ENCODE results near the gene SOX6. TPM values are rescaled to one million over a fixed set of nuclear protein-coding genes. Genes with fewer than 3 reads are reported as not detected.
"Not testable (repeated sequence)": the region's sequence is repeated elsewhere in the genome, so short reads cannot be mapped to it uniquely, and the experiment has no call there.

The SOX6 gene
- polyA plus RNA-seq, 1 donor = 44.1 TPM

DNA sequence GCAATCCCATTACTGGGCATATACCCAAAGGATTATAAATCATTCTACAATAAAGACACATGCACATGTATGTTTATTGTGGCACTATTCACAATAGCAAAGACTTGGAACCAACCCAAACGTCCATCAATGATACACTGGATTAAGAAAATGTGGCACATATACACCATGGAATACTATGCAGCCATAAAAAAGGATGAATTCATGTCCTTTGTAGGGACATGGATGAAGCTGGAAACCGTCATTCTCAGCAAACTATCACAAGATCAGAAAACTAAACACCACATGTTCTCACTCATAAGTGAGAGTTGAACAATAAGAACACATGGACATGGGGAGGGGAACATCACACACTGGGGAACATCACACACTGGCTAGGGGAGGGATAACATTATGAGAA lies 34.5 kb upstream of the SOX6 start:
- H3K4me3 ChIP-seq (ENCODE audit: low read length); H3K36me3 ChIP-seq (ENCODE audit: control insufficient read depth, insufficient read depth, low read length); DNase-seq; H3K9me3 ChIP-seq (ENCODE audit: control insufficient read depth, low read depth, low read length); H3K27me3 ChIP-seq (ENCODE audit: control insufficient read depth, insufficient read depth, low read length); H3K27ac ChIP-seq (ENCODE audit: low read length): not testable (repeated sequence)
- WGBS (ENCODE audit: insufficient coverage, low lambda C conversion rate) = no CpG with 5 or more reads among the region's 2 CpGs
- peaks cover 15% of the 10 kb centered on the region for H3K4me1 ChIP-seq (ENCODE audit: control insufficient read depth, insufficient read depth, low read length)

- Histone ChIP-seq H3K27ac (ENCODE audit: low read length) (no peak overlapping the region), H3K4me1 (ENCODE audit: control insufficient read depth, insufficient read depth, low read length) (no peaks in the 10 kb centered on the region), H3K36me3 (ENCODE audit: control insufficient read depth, insufficient read depth, low read length) (peaks cover 2% of the 10 kb centered on the region), H3K27me3 (ENCODE audit: control insufficient read depth, insufficient read depth, low read length) (no peaks in the 10 kb centered on the region), H3K9me3 (ENCODE audit: control insufficient read depth, low read depth, low read length) (no peaks in the 10 kb centered on the region), H3K4me3 (ENCODE audit: low read length) (no peak overlapping the region)
- DNase-seq = no peak
Measured at GRCh38 chr11:16385099-16385498, 28.8 kb upstream of the SOX6 start.

DNA sequence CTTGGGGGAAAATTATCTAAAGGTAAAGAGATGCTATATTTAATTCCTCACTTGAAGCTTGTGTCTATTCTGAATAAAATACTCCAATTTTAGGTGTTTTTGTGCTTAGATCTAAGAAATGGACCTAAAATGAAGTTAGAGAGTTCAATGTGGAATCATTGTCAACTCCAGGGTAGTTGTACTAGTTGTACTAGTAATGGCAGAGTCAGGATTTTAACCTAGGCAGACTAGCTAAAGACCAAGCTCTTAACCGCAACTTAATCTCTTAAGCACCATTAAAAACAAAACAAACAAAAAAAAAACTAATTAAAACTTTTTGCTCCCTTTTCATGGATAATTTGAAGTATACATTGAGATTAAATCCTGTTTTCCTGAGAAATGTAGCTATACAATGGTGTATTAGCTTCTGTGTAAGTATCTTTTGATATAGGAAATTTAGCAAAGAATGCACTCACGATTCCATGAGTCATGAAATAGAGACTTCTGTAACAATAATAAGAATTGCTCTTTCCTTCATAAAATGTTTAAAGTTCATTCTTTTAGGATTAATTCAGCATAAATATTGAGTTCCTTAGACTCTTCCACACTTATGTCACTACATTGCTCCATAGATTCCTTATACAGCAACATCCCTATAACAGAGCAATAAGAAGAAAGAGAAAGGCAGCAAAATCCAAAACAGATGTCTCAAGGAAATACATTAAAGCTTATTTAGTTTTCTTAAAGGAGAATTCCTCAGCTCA lies 26.5 kb upstream of the SOX6 start:
- no CpG with 5 or more reads among the region's 2 CpGs for WGBS (ENCODE audit: insufficient coverage, low lambda C conversion rate)
- no peak for DNase-seq
- H3K4me3 ChIP-seq (ENCODE audit: low read length) = no peak overlapping the region
- H3K27me3 ChIP-seq (ENCODE audit: control insufficient read depth, insufficient read depth, low read length) = no peaks in the 10 kb centered on the region
- H3K27ac ChIP-seq (ENCODE audit: low read length) = no peak overlapping the region
- H3K36me3 ChIP-seq (ENCODE audit: control insufficient read depth, insufficient read depth, low read length) = no peaks in the 10 kb centered on the region
- no peaks in the 10 kb centered on the region for H3K9me3 ChIP-seq (ENCODE audit: control insufficient read depth, low read depth, low read length)
- no peaks in the 10 kb centered on the region for H3K4me1 ChIP-seq (ENCODE audit: control insufficient read depth, insufficient read depth, low read length)

DNA sequence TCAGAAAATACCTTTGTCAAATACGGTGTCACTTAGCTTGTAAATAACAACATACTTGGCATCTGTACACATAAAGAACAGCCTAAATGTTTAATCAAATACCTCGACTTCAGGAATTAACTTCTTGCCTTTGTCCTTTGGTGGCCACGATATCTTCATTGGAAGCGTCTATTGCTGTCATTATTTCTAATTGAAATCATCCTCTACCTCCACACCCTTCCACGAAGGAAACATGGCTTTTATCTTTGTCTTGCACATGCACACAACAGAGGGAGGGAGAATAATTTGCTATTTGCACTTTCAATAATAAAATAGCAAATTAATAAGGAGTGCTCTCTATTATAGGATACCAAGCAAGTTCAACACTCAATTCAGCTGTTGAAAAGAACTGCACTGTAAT lies 25.8 kb upstream of the SOX6 start:
- Histone ChIP-seq H3K4me3 (ENCODE audit: low read length) (no peak overlapping the region), H3K9me3 (ENCODE audit: control insufficient read depth, low read depth, low read length) (no peaks in the 10 kb centered on the region), H3K36me3 (ENCODE audit: control insufficient read depth, insufficient read depth, low read length) (no peaks in the 10 kb centered on the region), H3K4me1 (ENCODE audit: control insufficient read depth, insufficient read depth, low read length) (no peaks in the 10 kb centered on the region), H3K27me3 (ENCODE audit: control insufficient read depth, insufficient read depth, low read length) (no peaks in the 10 kb centered on the region), H3K27ac (ENCODE audit: low read length) (no peak overlapping the region)
- DNase-seq = no peak
- 100% methylated on average over 1 of the region's 5 CpGs for WGBS (ENCODE audit: insufficient coverage, low lambda C conversion rate)

DNA sequence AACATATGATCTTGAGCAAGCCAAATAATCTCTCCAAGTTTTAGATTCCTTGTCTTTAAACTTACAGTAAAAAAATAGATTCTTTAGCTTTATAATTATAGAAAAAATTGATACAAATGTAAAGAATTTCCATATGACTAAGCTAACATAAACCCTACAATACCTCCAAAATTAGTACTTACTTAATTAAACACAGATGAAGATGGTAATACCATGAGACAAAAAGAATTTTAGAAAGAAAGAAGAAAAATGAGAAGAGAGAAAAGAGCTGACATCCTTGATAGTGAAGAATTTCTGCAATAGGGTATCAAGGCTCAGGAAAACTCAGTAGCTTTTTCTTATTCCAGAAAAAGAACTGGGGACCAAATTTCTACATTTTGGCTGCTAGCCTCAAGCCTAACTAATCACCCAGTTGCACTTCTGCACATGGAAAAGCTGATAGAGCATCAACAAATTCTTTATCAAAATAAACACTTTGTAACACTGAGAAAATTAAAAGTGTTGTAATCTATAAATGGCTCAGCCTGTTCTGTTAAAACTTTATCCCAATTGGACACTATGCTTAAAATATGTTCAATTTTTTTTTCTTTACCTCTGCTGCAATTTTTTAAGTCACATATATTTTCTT lies 24.7 kb upstream of the SOX6 start:
- no peaks in the 10 kb centered on the region for H3K36me3 ChIP-seq (ENCODE audit: control insufficient read depth, insufficient read depth, low read length)
- H3K9me3 ChIP-seq (ENCODE audit: control insufficient read depth, low read depth, low read length) = no peaks in the 10 kb centered on the region
- H3K4me1 ChIP-seq (ENCODE audit: control insufficient read depth, insufficient read depth, low read length) = no peaks in the 10 kb centered on the region
- no peak overlapping the region for H3K4me3 ChIP-seq (ENCODE audit: low read length)
- no peak for DNase-seq
- no peaks in the 10 kb centered on the region for H3K27me3 ChIP-seq (ENCODE audit: control insufficient read depth, insufficient read depth, low read length)
- H3K27ac ChIP-seq (ENCODE audit: low read length) = no peak overlapping the region

GRCh38 chr11:16378906-16379305 lies 22.6 kb upstream of the SOX6 start:
- Histone ChIP-seq H3K4me1 (ENCODE audit: control insufficient read depth, insufficient read depth, low read length) (no peaks in the 10 kb centered on the region), H3K27me3 (ENCODE audit: control insufficient read depth, insufficient read depth, low read length) (no peaks in the 10 kb centered on the region), H3K4me3 (ENCODE audit: low read length) (no peak overlapping the region), H3K27ac (ENCODE audit: low read length) (no peak overlapping the region), H3K36me3 (ENCODE audit: control insufficient read depth, insufficient read depth, low read length) (no peaks in the 10 kb centered on the region), H3K9me3 (ENCODE audit: control insufficient read depth, low read depth, low read length) (no peaks in the 10 kb centered on the region)
- no peak for DNase-seq
- no CpG with 5 or more reads among the region's 2 CpGs for WGBS (ENCODE audit: insufficient coverage, low lambda C conversion rate)

DNA sequence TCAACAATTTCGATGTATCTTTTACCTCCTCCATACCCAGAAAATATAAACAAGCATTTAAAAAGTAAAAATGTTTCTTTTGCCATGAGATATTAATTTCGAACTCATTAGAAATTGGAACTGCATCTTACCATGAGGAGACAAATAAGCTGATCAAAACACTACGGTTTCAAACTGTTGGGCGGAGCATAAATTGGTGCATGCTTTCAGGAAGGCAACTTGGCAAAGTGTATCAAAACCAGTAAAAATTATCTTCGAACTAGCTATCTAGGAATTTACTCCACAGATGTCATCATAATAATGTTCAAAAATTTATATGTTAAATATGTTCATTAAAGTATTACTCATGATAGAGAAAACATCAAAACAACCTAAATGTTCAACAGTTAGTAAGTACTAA lies 21.4 kb upstream of the SOX6 start:
- no peaks in the 10 kb centered on the region for H3K27me3 ChIP-seq (ENCODE audit: control insufficient read depth, insufficient read depth, low read length)
- H3K4me1 ChIP-seq (ENCODE audit: control insufficient read depth, insufficient read depth, low read length) = peaks cover 2% of the 10 kb centered on the region
- H3K36me3 ChIP-seq (ENCODE audit: control insufficient read depth, insufficient read depth, low read length) = no peaks in the 10 kb centered on the region
- DNase-seq = no peak
- H3K27ac ChIP-seq (ENCODE audit: low read length) = no peak overlapping the region
- no peak overlapping the region for H3K4me3 ChIP-seq (ENCODE audit: low read length)
- 97% methylated on average over 4 of the region's 5 CpGs for WGBS (ENCODE audit: insufficient coverage, low lambda C conversion rate)
- no peaks in the 10 kb centered on the region for H3K9me3 ChIP-seq (ENCODE audit: control insufficient read depth, low read depth, low read length)

DNA sequence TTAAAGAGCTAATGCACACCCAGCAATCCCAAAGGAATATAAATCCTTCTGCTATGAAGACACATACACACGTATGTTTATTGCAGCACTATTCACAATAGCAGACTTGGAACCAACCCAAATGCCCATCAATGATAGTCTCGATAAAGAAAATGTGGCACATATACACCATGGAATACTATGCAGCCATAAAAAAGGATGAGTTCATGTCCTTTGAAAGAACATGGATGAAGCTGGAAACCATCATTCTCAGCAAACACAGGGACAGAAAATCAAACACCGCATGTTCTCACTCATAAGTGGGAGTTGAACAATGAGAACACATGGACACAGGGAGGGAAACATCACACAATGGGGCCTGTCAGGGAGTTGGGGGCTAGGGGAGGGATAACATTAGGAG lies 19.3 kb upstream of the SOX6 start:
- not testable (repeated sequence) for H3K9me3 ChIP-seq (ENCODE audit: control insufficient read depth, low read depth, low read length); H3K4me3 ChIP-seq (ENCODE audit: low read length); H3K27me3 ChIP-seq (ENCODE audit: control insufficient read depth, insufficient read depth, low read length); H3K4me1 ChIP-seq (ENCODE audit: control insufficient read depth, insufficient read depth, low read length); DNase-seq; H3K27ac ChIP-seq (ENCODE audit: low read length); H3K36me3 ChIP-seq (ENCODE audit: control insufficient read depth, insufficient read depth, low read length)
- WGBS (ENCODE audit: insufficient coverage, low lambda C conversion rate) = no CpG with 5 or more reads among the region's 3 CpGs

- H3K36me3 ChIP-seq (ENCODE audit: control insufficient read depth, insufficient read depth, low read length) = no peaks in the 10 kb centered on the region
- no peak for DNase-seq
Measured at GRCh38 chr11:16373768-16374167, 17.4 kb upstream of the SOX6 start.

DNA sequence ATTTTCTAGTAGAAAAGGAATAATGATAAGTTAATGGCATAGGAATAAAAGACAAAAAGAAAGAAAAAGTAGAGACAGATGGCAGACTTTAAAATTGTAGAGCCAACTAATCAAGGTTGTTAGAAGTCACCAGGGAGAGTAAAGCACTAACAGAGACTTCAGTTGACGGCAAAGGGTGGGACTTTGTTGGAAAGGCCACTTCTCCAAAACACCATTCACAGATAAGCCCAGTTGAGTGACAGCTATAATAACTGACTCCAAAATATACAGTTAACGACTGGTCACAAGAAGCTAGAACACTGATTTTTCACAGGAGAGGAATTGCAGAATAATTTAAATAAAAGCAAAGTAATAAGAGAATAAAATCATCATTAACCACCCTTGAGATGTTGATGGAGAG lies 16.0 kb upstream of the SOX6 start:
- H3K4me3 ChIP-seq (ENCODE audit: low read length) = no peak overlapping the region
- no peaks in the 10 kb centered on the region for H3K36me3 ChIP-seq (ENCODE audit: control insufficient read depth, insufficient read depth, low read length)
- WGBS (ENCODE audit: insufficient coverage, low lambda C conversion rate) = no CpG with 5 or more reads among the region's 2 CpGs
- DNase-seq = no peak
- no peaks in the 10 kb centered on the region for H3K27me3 ChIP-seq (ENCODE audit: control insufficient read depth, insufficient read depth, low read length)
- no peak overlapping the region for H3K27ac ChIP-seq (ENCODE audit: low read length)
- no peaks in the 10 kb centered on the region for H3K9me3 ChIP-seq (ENCODE audit: control insufficient read depth, low read depth, low read length)
- H3K4me1 ChIP-seq (ENCODE audit: control insufficient read depth, insufficient read depth, low read length) = peaks cover 4% of the 10 kb centered on the region

More at GRCh38 chr11:16373768-16374167, 17.4 kb upstream of the SOX6 start:
- no peaks in the 10 kb centered on the region for H3K9me3 ChIP-seq (ENCODE audit: control insufficient read depth, low read depth, low read length)
- peaks cover 2% of the 10 kb centered on the region for H3K4me1 ChIP-seq (ENCODE audit: control insufficient read depth, insufficient read depth, low read length)
- H3K27ac ChIP-seq (ENCODE audit: low read length) = no peak overlapping the region
- H3K27me3 ChIP-seq (ENCODE audit: control insufficient read depth, insufficient read depth, low read length) = no peaks in the 10 kb centered on the region
- no peak overlapping the region for H3K4me3 ChIP-seq (ENCODE audit: low read length)

GRCh38 chr11:16367252-16367651 lies 10.9 kb upstream of the SOX6 start:
- Histone ChIP-seq H3K27ac (ENCODE audit: low read length) (peak overlapping the region; percentile 63), H3K4me3 (ENCODE audit: low read length) (no peak overlapping the region), H3K27me3 (ENCODE audit: control insufficient read depth, insufficient read depth, low read length) (no peaks in the 10 kb centered on the region), H3K36me3 (ENCODE audit: control insufficient read depth, insufficient read depth, low read length) (no peaks in the 10 kb centered on the region), H3K4me1 (ENCODE audit: control insufficient read depth, insufficient read depth, low read length) (peaks cover 30% of the 10 kb centered on the region), H3K9me3 (ENCODE audit: control insufficient read depth, low read depth, low read length) (no peaks in the 10 kb centered on the region)
- DNase-seq = no peak
- 80% methylated on average over 2 of the region's 2 CpGs for WGBS (ENCODE audit: insufficient coverage, low lambda C conversion rate)
